ENCODE measurements around the gene DNASE1.

GRCh38 chr16:3687021-3687420, 32.5 kb downstream of the DNASE1 start:
- TF ChIP-seq CTCF (IDR thresholded peaks at IDR 0.05): no peak
- no peak for TF ChIP-seq POLR2AphosphoS5 (IDR thresholded peaks at IDR 0.05)
- TF ChIP-seq POLR2A (IDR thresholded peaks at IDR 0.05): no peak
- no peak for TF ChIP-seq EP300 (IDR thresholded peaks at IDR 0.05)

Data from upper lobe of left lung (tissue), 4 donors.